ENCODE measurements around the gene C10orf120. TPM values are rescaled to one million over a fixed set of nuclear protein-coding genes. Genes with fewer than 3 reads are reported as not detected.

C10orf120 gene
- total RNA-seq, 4 donors from 2014 or later: not detected

DNA sequence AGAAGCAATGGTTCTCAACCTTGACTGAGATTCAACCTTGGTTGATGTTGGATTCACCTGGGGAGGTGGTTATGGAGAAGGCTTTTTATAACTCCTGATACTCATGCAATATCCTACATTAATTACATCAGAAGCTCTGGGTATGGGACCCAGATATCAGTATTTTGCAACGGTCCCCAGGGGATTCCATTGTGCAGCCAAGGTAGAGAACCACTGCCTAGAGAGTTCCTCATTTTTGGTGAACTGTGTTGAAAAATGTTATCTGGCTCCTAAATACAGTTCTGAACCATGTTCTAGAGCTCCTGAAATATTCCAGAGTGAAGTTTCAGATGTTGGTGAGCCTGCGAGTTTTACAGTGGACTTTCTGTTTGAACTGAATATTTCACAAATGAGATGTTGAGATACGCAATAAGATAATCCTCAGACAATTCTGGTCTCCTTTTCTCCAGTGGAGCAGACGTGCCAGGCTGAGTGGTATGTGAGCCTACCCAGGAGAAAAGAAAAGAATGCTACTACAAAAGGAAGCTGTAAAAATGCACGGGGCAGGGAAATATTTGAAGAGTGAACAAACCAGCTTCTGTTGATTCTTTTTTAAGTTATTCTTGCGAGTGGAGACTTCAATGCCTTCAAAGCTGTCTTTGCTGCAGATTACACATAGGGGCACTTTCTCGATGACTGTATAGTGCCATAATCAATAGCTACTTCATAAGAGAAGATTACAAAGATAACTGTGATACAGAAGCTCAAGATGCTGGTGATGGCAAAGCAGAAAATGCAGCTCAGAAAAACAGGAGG lies 13.6 kb upstream of the C10orf120 start:
- no peak for DNase-seq
- Histone ChIP-seq H3K36me3 (no peaks in the 10 kb centered on the region), H3K4me1 (no peaks in the 10 kb centered on the region), H3K4me3 (no peak overlapping the region), H3K27me3 (peaks cover 65% of the 10 kb centered on the region), H3K27ac (no peak overlapping the region), H3K9me3 (no peaks in the 10 kb centered on the region)
- in situ Hi-C loops (cut with MboI; ENCODE audit: low pct_ligation_motif_present in 1 of 4, low pct_unique_long_range_greater_than_20kb in 1 of 4, low sequenced_read_pairs in 3 of 4) (no loop called here), intact Hi-C loops (cut with DNase I; ENCODE audit: low total_unique reads) (no loop called here)
- TF ChIP-seq POLR2AphosphoS5 (IDR thresholded peaks at IDR 0.05) (no peak), POLR2A (IDR thresholded peaks at IDR 0.05) (no peak), EP300 (IDR thresholded peaks at IDR 0.05; ENCODE audit: low read depth) (no peak), CTCF (IDR thresholded peaks at IDR 0.05) (no peak)
- WGBS, 2 donors (ENCODE audit: low coverage in 1 of 2): 46 to 51% methylated on average over 7 of the region's 7 CpGs

- H3K36me3 ChIP-seq: no peaks in the 10 kb centered on the region
- peaks cover 67% of the 10 kb centered on the region for H3K27me3 ChIP-seq
- H3K9me3 ChIP-seq: no peaks in the 10 kb centered on the region
- WGBS, 2 donors (ENCODE audit: low coverage in 1 of 2): 48% methylated on average over 1 of the region's 1 CpG; no CpG with 5 or more reads in 1 of the 2 donors
- H3K4me1 ChIP-seq: no peaks in the 10 kb centered on the region
- H3K4me3 ChIP-seq: no peak overlapping the region
- no peak for DNase-seq
- intact Hi-C loops (cut with DNase I; ENCODE audit: low total_unique reads): no loop called here
- no peak overlapping the region for H3K27ac ChIP-seq
- in situ Hi-C loops (cut with MboI; ENCODE audit: low pct_ligation_motif_present in 1 of 4, low pct_unique_long_range_greater_than_20kb in 1 of 4, low sequenced_read_pairs in 3 of 4): no loop called here
- TF ChIP-seq EP300 (IDR thresholded peaks at IDR 0.05; ENCODE audit: low read depth): no peak
- no peak for TF ChIP-seq POLR2AphosphoS5 (IDR thresholded peaks at IDR 0.05)
- no peak for TF ChIP-seq POLR2A (IDR thresholded peaks at IDR 0.05)
- TF ChIP-seq CTCF (IDR thresholded peaks at IDR 0.05): no peak
Measured at GRCh38 chr10:122710576-122710975, 10.9 kb upstream of the C10orf120 start.

DNA sequence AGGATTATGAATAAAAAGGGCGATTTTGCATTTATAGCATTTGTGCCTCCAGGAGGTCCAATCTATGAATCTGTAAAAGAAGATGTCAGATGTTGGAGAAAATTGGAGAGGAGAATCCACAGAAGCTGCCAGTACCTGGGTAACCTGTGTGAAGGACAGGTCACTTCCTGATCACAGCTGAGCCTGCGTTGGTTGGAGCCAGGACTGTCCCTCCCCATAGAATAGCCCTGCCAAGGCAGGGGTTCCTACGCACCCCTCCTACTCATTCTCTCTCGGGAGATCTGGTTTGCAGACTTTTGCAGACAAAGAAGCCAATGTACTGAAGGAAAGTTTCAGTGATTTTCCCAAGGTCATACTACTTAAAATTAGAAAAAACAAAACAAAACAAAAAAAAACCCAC lies 10.3 kb upstream of the C10orf120 start:
- no peaks in the 10 kb centered on the region for H3K9me3 ChIP-seq
- intact Hi-C loops (cut with DNase I; ENCODE audit: low total_unique reads): loop anchor here (10.0 kb wide), 1 partner anchor 65 kb away; no protein-coding TSS in a partner anchor
- no peaks in the 10 kb centered on the region for H3K4me1 ChIP-seq
- no peak overlapping the region for H3K4me3 ChIP-seq
- no peak overlapping the region for H3K27ac ChIP-seq
- 43 to 64% methylated on average over 1 to 4 of the region's 4 CpGs for WGBS, 2 donors (ENCODE audit: low coverage in 1 of 2)
- in situ Hi-C loops (cut with MboI; ENCODE audit: low pct_ligation_motif_present in 1 of 4, low pct_unique_long_range_greater_than_20kb in 1 of 4, low sequenced_read_pairs in 3 of 4): no loop called here
- no peaks in the 10 kb centered on the region for H3K36me3 ChIP-seq
- TF ChIP-seq CTCF (IDR thresholded peaks at IDR 0.05): no peak
- no peak for TF ChIP-seq POLR2A (IDR thresholded peaks at IDR 0.05)
- TF ChIP-seq EP300 (IDR thresholded peaks at IDR 0.05; ENCODE audit: low read depth): no peak
- no peak for TF ChIP-seq POLR2AphosphoS5 (IDR thresholded peaks at IDR 0.05)
- H3K27me3 ChIP-seq: peaks cover 61% of the 10 kb centered on the region
- DNase-seq: no peak

GRCh38 chr10:122707535-122707934 lies 7.9 kb upstream of the C10orf120 start:
- peaks cover 41% of the 10 kb centered on the region for H3K27me3 ChIP-seq
- no peaks in the 10 kb centered on the region for H3K4me1 ChIP-seq
- intact Hi-C loops (cut with DNase I; ENCODE audit: low total_unique reads) (loop anchor here (10.0 kb wide), 1 partner anchor 63 kb away; no protein-coding TSS in a partner anchor), in situ Hi-C loops (cut with MboI; ENCODE audit: low pct_ligation_motif_present in 1 of 4, low pct_unique_long_range_greater_than_20kb in 1 of 4, low sequenced_read_pairs in 3 of 4) (no loop called here)
- H3K9me3 ChIP-seq: no peaks in the 10 kb centered on the region
- no peak for DNase-seq
- H3K27ac ChIP-seq: no peak overlapping the region
- H3K4me3 ChIP-seq: no peak overlapping the region
- TF ChIP-seq EP300 (IDR thresholded peaks at IDR 0.05; ENCODE audit: low read depth) (no peak), POLR2A (IDR thresholded peaks at IDR 0.05) (no peak), CTCF (IDR thresholded peaks at IDR 0.05) (no peak), POLR2AphosphoS5 (IDR thresholded peaks at IDR 0.05) (no peak)
- no peaks in the 10 kb centered on the region for H3K36me3 ChIP-seq
- 56 to 59% methylated on average over 3 to 9 of the region's 9 CpGs for WGBS, 2 donors (ENCODE audit: low coverage in 1 of 2)
